IPS DF 4.7 (cell line): Measurements from ENCODE around the gene RGS6.

Source experiments
- DNase-seq: peaks from one replicate; pipeline ENCODE4 v3.0.0-alpha.2; 2013; ENCODE audit warnings: low spot score; ENCODE audit errors: extremely low read depth

RGS6 gene

DNA sequence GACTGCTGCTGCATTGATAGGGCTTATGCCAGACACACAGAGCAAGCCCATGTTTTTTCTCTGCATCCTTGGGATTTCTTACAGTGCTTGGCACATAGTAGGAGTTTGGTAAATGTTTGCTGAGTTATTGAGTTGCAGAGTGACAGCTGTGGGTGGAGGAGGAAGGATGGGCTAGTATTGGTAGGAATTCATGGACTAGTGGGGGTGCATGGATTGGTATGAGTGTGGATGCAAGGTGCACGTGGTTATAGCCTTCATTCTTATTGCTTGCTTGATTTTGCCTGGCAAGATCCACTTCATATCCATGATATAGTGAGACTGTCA is 11.4 kb downstream of the RGS6 start:
- DNase-seq = no peak

DNA sequence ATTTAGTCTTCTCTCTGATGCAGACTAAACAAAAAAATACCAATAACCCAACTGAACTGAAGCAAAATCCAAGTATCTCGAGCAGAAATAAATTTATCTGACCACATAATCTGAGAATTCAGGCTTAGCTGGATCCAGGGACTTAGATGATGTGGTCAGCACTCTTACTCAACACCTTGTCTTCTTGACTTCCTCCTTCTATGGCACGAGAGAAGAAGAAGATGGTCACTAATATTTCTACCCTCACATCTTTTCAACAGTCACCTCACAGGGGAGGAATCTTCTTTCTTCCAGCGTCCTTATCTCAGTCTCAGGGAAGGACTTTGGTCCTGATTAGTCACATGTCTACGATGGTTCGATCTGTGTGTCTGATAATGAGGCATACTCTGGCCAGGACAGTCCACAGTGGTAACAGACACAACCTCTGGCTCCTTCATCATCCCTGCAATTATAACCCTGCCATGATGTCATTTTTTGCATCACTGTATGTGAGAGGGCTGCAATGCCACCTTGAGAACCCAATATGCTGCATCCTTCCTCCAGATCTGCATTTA is 15.8 kb downstream of the RGS6 start:
- DNase-seq = no peak

DNA sequence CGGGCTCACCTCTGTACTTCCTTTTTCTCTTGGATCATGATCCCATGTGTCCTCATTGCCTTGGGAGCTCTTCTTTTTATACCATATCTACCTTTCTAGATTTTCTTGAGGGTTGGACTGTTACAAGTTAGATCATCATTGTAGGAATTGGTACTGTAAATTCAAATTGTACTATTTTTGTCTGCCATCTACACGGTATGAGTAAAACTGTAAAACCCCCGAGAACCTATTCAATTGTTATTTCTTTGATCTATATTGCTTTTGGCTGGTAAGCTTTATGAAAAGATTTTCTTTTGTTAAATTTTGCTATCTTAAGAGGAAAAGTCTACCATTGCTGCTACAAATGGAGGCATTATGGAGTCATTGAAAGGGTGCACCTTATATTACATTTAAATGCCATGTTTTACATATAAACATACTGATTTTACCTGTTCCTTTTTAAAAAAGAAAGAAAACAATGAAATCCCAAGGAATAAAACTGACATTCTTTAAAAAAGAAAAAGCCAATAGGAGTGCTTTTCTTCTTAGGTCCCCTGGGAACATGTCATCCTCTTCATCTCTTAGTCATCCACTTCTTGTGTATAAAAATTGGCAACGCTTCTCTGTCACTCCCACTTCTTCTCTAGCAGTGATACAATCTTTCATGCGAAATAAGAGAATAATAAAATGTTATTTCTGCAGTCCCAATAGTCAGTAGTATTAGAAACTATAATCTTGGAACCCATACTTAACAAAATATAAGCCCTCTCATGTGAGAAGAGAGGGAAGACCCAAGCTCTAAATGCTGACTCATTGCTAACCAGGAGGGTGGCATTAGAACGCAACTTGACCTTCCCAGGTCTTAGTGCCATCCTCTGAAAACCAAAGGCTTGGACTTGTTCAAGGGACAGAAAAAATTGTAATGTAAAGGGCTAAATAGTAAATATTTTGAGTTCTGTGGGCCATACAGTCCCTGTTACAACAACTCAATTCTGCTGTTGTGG is 20.4 kb downstream of the RGS6 start:
- DNase-seq = no peak

- DNase-seq = no peak
Observed at GRCh38 chr14:71956920-71957563, 24.8 kb downstream of the RGS6 start.

DNA sequence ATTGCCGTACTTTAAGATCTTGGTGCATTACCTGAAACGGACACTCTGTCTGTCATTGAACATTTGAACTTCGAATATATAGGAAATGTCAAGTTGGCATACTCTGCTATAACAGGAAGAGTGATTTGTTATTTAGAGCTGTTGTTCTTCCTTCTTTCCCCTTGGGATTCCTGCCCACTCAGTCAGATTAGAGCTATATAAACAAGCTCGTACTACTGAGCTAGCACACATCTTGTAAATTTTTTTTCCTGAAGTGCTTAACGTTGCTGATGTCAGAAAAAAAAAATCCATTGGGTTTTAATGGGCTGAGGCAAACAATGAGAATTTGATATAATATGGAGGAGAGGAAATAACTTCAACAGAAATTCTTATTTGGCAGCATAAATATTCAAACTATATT is 26.8 kb downstream of the RGS6 start:
- DNase-seq = no peak

GRCh38 chr14:71960494-71961353 is 28.5 kb downstream of the RGS6 start:
- DNase-seq = no peak

DNA sequence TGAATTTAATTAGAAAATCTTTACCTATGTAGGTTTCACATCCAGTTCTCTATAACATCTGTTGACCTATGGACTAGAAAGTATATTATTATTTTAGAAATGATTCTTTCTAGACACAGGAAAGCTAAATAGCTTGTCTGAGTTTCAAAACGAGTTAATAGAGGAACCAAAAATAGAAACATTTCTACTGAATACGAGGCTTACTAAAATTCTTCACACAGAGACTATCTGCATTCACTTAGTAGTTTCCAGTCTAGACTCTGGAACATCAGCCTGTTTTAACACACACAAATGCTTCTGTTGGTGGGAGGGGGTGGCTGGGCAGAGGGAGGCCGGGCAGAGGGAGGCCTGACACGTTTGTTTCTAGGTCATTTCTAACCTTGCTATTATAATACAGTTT is 29.7 kb downstream of the RGS6 start:
- no peak for DNase-seq

- no peak for DNase-seq
Observed at GRCh38 chr14:71964716-71965115, 32.5 kb downstream of the RGS6 start.

GRCh38 chr14:71966528-71966927 is 34.3 kb downstream of the RGS6 start:
- no peak for DNase-seq

GRCh38 chr14:71967704-71968103 is 35.5 kb downstream of the RGS6 start:
- DNase-seq = no peak

DNA sequence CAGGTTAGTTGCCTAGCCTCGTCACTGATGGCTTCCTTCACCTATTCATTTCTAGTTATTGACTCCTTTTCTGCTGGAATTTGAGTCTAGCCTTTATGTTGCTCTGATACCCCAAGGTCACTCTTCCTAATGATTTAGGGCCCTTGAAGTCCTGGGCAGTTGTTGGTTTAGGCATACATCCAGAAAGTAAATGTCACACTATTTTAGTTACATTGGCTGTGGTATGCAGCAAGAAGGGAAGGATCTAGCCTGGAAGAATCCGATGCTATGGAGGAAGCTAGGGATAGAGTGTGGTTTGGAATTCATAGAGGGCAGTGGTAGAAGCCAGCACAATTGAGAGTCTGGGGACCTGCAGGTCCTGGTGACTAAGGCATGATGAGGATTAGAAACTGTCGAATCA is 38.0 kb downstream of the RGS6 start:
- DNase-seq = no peak

GRCh38 chr14:71985538-71986189 is 53.4 kb downstream of the RGS6 start:
- no peak for DNase-seq

- no peak for DNase-seq
Observed at GRCh38 chr14:71988476-71988875, 56.2 kb downstream of the RGS6 start.

GRCh38 chr14:71988939-71989338 is 56.7 kb downstream of the RGS6 start:
- no peak for DNase-seq

DNA sequence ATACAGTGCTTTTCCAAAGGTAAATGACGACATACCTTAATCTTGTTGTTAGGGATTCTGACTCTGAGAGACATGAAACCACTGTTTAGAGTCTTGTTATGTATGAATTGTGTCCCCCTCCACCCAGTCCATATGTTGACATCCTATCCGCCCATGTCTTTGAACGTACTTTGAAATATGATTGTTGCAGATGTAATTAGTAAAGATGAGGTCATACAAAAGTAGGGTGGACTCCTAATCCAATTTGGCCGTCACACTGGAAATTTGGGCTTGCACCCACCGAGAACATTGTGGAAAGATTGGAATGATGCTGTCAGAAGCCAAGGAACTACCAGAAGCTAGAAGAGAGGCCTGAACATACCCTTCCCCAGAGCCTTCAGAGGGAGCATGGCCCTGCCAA is 62.2 kb downstream of the RGS6 start:
- DNase-seq = no peak

GRCh38 chr14:71995741-71996140 is 63.5 kb downstream of the RGS6 start:
- DNase-seq = no peak

GRCh38 chr14:71996610-71997009 is 64.4 kb downstream of the RGS6 start:
- no peak for DNase-seq

- no peak for DNase-seq
Observed at GRCh38 chr14:72000907-72001306, 68.7 kb downstream of the RGS6 start.

DNA sequence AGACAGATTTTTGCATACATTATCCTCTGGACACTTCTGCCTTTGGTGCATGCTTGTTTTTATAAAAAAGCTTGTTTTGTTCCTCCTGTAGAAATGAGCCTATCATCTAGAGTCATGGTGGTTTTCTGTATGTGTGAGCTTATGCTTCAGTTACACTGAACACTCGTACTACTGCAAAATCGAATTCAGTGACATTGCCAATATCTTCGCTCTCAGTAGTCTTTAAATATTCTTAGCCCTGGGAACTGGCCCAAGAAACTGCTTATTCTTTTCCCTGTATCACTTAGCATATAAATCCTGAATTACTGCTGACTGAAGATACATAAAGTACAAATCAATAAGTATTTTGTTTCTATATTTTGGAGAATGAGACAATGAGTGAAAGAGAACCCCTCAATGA is 70.5 kb downstream of the RGS6 start:
- no peak for DNase-seq

DNA sequence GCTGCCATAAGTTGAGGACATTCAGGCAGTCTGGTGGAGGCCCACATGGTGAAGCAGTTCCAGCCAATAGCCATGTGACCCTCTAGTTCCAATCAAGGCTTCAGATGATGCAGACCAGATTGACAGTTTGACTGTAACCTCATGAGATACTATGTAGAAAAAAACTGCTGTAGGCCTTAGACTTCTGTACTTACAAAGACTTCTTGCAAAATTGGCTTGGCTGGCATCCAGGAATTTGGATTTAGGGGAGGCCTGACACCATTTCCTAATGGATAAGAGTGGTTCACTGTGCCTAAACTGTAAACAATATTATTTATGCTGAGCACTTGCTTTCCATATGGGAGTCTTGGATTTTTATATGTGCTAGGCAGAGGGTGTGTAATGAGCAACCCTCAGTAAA is 76.4 kb downstream of the RGS6 start:
- no peak for DNase-seq

- DNase-seq = no peak
Observed at GRCh38 chr14:72010474-72010873, 78.2 kb downstream of the RGS6 start.
